ENCODE measurements around the gene OPA1.

DNA sequence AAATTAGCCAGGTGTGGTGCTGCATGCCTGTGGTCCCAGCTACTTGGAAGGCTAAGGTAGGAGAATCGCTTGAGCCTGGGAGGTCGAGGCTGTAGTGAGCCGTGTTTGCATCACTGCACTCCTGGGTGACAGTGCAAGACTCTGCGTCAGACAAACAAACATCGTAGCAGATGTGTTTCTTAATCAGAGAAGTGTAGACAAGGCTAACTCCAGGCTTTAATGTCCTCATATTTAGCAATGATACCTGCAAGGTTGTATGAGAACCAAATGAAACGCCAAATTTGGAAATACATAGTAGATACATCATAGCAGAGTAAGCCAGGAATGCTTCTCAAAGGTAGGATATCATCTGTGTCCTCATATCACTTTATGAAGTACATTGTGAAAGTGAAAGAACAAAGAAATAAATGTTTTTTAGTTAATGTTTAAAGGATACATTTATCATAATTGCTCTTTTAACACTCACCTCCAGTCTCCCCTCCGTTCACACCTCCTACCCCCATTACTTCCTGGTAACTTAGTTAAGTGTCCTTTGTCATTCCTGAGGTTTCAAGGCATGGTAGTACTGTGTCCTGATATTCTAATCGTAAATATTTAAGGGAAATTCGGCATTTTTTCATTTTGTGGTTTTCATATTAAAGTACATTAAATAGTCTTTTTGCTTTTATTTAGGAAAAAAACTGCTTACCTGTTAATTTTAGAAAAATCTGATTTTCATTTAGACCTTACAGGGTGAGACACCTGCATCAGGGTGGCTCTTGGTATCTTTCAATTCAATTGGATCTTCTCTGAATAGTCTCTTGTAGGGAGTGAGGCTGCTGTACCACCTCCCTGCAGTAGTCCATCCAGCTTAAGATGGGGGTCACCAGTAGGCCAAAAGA, 96.1 kb downstream of the OPA1 start:
- TF ChIP-seq EZH2 (IDR thresholded peaks at IDR 0.05; ENCODE audit: insufficient read depth, poor library complexity, severe bottlenecking) (no peak), EZH2phosphoT487 (IDR thresholded peaks at IDR 0.05; ENCODE audit: insufficient read depth, low read depth) (no peak)
